Calu3 (cell line): ENCODE measurements around the gene KDM5C. TPM values are rescaled to one million over a fixed set of nuclear protein-coding genes. Genes with fewer than 3 reads are reported as not detected.

Source experiments
- BruUV-seq: library from RNA; stranded (reverse); fragments of 400-500 nt; replicated peaks from 2 replicates; lab custom pipeline; 2021; lab: Mats Ljungman, UMichigan
- CTCF ChIA-PET: fragments of 300-600 bp; sonication (Branson Sonifier 250); formaldehyde crosslinking; loops from one replicate; lab custom pipeline; 2022; ENCODE audit warnings: antibody characterized with exemption; lab: Charles Lee
- DNase-seq: peaks from one replicate; pipeline ENCODE4 v3.0.0; 2022
- H3K27ac Mint-ChIP-seq: one replicate; pipeline ENCODE4 v1.8.0; 2022; ENCODE audit warnings: mixed read lengths; ENCODE audit not compliant: unreplicated experiment
- H3K27me3 Mint-ChIP-seq: one replicate; pipeline ENCODE4 v1.8.0; 2022; ENCODE audit warnings: mixed read lengths; ENCODE audit not compliant: unreplicated experiment
- H3K36me3 Mint-ChIP-seq: one replicate; pipeline ENCODE4 v1.8.0; 2022; ENCODE audit warnings: mild to moderate bottlenecking, moderate library complexity, mixed read lengths; ENCODE audit not compliant: insufficient read depth, unreplicated experiment
- H3K4me1 Mint-ChIP-seq: one replicate; pipeline ENCODE4 v1.8.0; 2022; ENCODE audit warnings: mild to moderate bottlenecking, low read depth, mixed read lengths; ENCODE audit not compliant: unreplicated experiment
- H3K4me3 Mint-ChIP-seq: one replicate; pipeline ENCODE4 v1.8.0; 2022; ENCODE audit warnings: mild to moderate bottlenecking, low read depth, moderate library complexity, mixed read lengths; ENCODE audit not compliant: unreplicated experiment
- H3K9me3 Mint-ChIP-seq: one replicate; pipeline ENCODE4 v1.8.0; 2022; ENCODE audit warnings: low read depth, mixed read lengths; ENCODE audit not compliant: unreplicated experiment
- intact Hi-C: fragments of 100-400 bp; cut with micrococcal nuclease; formaldehyde crosslinking; loops from one replicate; pipeline ENCODE4 v1.10.0; 2022; ENCODE audit not compliant: unreplicated experiment
- total RNA-seq: library from RNA; stranded (reverse); gene quantifications from 2 replicates; pipeline ENCODE4 v1.2.3, GENCODE V29; 2022
- TF ChIP-seq, protein P1 (sequence below): fragments of 200-600 bp; IDR thresholded peaks from one replicate; pipeline ENCODE4 v1.8.0; 2022; ENCODE audit warnings: antibody characterized with exemption; ENCODE audit not compliant: unreplicated experiment

The KDM5C gene
- total RNA-seq, 1 experiment from 2014 or later, result 98.4 TPM

DNA sequence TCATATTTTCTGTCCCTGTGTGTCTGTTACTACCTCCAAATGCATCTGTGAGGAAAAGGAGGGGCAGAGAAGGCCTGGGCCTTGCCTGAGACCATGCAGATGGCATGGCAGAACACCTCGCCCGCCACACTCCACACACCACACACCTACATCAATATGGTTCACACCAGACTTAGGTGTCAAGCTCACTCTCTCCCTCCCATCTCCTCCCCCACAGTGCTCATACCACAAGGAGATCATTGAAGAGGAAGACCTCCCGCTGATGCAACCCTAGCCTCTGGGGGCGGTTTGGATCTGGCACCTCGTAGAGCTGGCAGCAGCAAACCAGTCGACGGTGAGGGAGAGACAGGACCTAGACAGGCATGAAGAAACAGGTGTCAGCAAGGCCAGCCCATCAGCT, 16.6 kb upstream of the KDM5C start:
- no TSS peak for BruUV-seq
- Mint-ChIP-seq H3K9me3 (no peaks in the 10 kb centered on the region), H3K27me3 (no peaks in the 10 kb centered on the region), H3K4me3 (no peak overlapping the region), H3K36me3 (no peaks in the 10 kb centered on the region), H3K27ac (no peak overlapping the region), H3K4me1 (no peaks in the 10 kb centered on the region)
- intact Hi-C loops, result no loop called here
- DNase-seq, result no peak
- TF ChIP-seq, protein P1, sequence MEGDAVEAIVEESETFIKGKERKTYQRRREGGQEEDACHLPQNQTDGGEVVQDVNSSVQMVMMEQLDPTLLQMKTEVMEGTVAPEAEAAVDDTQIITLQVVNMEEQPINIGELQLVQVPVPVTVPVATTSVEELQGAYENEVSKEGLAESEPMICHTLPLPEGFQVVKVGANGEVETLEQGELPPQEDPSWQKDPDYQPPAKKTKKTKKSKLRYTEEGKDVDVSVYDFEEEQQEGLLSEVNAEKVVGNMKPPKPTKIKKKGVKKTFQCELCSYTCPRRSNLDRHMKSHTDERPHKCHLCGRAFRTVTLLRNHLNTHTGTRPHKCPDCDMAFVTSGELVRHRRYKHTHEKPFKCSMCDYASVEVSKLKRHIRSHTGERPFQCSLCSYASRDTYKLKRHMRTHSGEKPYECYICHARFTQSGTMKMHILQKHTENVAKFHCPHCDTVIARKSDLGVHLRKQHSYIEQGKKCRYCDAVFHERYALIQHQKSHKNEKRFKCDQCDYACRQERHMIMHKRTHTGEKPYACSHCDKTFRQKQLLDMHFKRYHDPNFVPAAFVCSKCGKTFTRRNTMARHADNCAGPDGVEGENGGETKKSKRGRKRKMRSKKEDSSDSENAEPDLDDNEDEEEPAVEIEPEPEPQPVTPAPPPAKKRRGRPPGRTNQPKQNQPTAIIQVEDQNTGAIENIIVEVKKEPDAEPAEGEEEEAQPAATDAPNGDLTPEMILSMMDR, result no peak
- CTCF ChIA-PET, result no interaction called here

DNA sequence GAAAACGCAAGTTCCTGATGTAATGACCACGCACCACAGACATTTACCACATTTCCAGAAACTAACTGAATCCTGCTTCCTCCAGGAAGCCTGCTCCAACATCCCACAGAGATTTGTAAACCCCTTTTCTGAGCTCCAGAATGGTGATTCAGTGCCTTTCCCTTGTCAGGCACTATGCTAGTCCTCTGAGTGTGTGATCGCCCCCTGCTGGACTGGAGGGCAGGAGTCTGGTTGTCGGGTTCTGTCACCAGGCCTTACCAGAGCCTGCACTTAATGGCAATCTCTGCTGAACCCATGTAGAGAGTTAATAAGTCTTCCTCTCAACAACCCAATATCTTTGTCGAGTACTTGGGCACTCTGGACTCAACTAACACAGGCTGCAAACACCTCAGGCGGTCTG, 14.5 kb upstream of the KDM5C start:
- Mint-ChIP-seq H3K27ac (no peak overlapping the region), H3K36me3 (peaks cover 8% of the 10 kb centered on the region), H3K4me1 (no peaks in the 10 kb centered on the region), H3K9me3 (no peaks in the 10 kb centered on the region), H3K4me3 (no peak overlapping the region), H3K27me3 (no peaks in the 10 kb centered on the region)
- TF ChIP-seq, protein P1, result no peak
- intact Hi-C loops, result no loop called here
- DNase-seq, result no peak
- BruUV-seq, result no TSS peak
- CTCF ChIA-PET, result interaction anchor here (0.6 to 1.2 kb wide), 2 partner anchors 9 to 79 kb away, joined by 3 to 9 read pairs; no protein-coding TSS in a partner anchor

DNA sequence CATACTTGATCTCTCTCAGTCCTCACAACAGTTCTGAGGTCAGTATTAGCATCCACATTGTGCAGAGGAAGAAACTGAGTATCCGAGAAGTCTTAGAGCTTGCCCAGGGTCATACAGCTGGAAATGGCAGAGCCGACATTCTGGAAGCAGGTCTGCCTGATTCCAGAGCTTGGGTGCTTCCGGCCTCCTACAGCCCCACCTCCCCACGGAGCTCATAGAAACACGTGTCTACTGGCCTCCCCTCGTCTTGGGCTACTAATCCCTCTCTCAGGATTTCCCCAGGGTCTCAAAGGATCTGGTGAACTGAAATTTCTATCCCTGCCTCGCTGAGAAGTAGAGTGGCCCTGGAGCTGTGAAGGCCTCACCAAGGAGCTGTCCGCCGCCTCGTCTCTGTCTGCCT, 12.0 kb upstream of the KDM5C start:
- no peak for DNase-seq
- CTCF ChIA-PET, result interaction anchor here (0.5 kb wide), 1 partner anchor 67 kb away, joined by 3 read pairs; no protein-coding TSS in a partner anchor
- BruUV-seq, result no TSS peak
- no peak overlapping the region for H3K4me3 Mint-ChIP-seq
- no peaks in the 10 kb centered on the region for H3K27me3 Mint-ChIP-seq
- H3K4me1 Mint-ChIP-seq, result no peaks in the 10 kb centered on the region
- TF ChIP-seq, protein P1, result no peak
- no peaks in the 10 kb centered on the region for H3K9me3 Mint-ChIP-seq
- peaks cover 8% of the 10 kb centered on the region for H3K36me3 Mint-ChIP-seq
- intact Hi-C loops, result no loop called here
- H3K27ac Mint-ChIP-seq, result no peak overlapping the region

DNA sequence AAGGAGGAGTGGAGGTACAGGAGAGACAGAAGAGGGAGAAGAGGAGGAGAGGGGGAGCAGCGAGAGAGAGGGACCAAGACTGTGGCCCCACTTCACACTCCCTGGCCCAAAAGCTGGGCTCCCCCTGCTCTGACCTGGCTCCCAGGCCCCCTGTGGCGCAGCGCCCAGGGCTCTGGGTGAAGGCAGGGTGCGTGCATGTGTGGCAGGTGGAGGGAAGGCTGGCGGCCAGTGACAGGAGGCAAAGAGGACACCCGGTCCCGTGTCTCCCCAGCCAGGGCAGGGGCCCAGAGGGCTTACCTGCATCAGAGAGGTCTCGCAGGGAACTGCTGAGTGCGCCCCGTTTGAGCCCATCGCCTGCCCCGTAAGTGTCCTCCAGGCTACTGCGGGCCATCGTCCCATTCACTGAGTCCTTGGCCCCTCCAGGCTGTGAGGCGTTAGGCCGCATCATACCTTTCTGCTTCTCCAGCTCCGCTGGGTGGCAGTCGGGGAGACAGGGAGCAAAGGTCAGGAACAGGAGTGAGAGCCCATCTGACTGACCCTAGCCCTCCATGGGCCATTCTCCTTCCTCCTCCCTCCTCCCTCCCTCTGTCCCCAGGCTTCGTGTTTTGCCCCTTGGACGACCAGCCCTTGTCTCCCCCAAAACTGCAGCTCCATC, 11.1 kb upstream of the KDM5C start:
- TF ChIP-seq, protein P1, result no peak
- no peak overlapping the region for H3K4me3 Mint-ChIP-seq
- no peaks in the 10 kb centered on the region for H3K4me1 Mint-ChIP-seq
- no TSS peak for BruUV-seq
- CTCF ChIA-PET, result no interaction called here
- intact Hi-C loops, result no loop called here
- no peak for DNase-seq
- no peak overlapping the region for H3K27ac Mint-ChIP-seq
- H3K9me3 Mint-ChIP-seq, result no peaks in the 10 kb centered on the region
- H3K36me3 Mint-ChIP-seq, result peaks cover 8% of the 10 kb centered on the region
- H3K27me3 Mint-ChIP-seq, result peaks cover 5% of the 10 kb centered on the region
